ENCODE results near the gene ANKRD65.

The ANKRD65 gene

GRCh38 chr1:1436630-1437032 lies 15.6 kb upstream of the ANKRD65 start:
- FAIRE-seq: no peak
- no peak for TF ChIP-seq POLR2A (IDR thresholded peaks at IDR 0.05; ENCODE audit: low read depth, low read length)
- no peak for DNase-seq (ENCODE audit: insufficient read length, low spot score)

DNA sequence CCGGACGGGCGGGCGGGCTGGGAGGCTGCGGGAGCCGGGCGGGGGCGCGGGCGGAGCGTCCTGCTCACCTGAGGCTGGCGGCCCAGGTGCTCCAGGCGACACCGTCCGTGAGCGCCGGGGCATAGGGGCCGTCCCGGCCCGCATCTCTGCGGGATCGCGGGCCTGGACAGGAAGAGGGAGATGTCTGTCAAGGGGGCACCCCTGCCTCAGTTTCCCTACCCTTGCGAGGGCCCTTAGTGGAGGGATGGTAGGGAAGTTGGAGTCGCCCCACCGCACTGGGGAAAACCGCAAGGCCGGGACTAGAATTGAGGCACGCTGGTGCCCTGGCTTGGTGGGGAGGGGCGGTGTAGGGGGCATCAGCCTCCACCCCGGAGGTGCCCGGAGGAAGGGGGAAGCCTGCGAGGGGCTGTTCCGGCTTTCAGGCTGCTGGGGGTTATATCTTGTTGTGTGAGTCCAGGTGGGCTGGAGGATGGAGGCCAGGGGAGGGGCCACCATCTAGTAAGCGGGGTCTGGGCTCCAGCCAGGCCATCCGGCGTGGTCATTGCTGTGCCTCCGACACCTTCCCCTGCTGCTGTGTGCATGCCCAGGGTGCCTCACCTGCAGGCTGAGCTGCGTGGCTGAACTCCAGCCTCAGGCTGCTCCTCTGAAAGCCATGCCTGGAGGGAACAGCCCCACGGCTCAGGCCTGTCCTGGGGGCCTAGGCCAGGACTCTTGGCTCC lies 15.0 kb upstream of the ANKRD65 start:
- TF ChIP-seq POLR2A (IDR thresholded peaks at IDR 0.05; ENCODE audit: low read depth, low read length): no peak
- no peak for FAIRE-seq
- DNase-seq (ENCODE audit: insufficient read length, low spot score): no peak

DNA sequence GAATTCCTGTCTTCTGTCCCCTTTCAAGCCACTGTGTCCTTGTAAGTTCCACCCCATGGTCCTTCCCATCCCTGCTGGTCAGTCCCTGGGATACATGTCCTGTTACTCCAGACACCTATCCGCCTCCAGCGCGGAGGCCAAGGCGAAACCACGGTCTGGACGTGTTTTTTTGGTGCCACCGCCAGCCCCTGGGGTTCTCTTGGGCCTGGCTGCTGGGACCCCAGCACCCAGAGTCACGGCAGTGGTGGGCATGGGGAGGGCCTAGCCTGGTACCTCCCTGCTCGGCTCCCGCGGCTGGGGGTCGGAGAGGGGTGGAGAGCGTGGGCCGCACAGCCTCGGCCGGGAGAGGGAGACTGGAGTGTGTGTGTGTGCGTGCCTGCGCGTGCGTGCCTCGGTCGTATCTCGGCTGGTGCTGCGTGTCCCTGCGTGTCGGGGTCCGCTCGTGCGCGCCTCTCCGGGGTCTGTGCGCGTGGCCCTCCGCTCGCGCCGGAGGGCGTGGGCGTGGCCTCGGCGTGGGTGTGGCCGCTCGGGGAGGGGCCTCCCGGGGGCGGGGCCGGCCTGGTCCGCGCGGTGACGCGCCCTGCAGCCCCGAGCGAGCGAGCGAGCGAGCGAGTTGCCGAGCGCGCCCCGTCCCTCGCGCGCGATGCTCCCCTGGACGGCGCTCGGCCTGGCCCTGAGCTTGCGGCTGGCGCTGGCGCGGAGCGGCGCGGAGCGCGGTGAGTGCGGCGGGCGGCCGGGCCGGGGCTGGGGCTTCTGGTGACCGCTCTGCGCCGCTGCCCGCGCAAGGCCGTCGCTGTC lies 14.2 kb upstream of the ANKRD65 start, which contains the start of gene VWA1:
Gene VWA1 (plus strand): TSS at position 585 of the 798 bp plus-strand sequence. CDS start 59 bp downstream, at position 644.
- FAIRE-seq: no peak
- no peak for DNase-seq (ENCODE audit: insufficient read length, low spot score)
- no peak for TF ChIP-seq POLR2A (IDR thresholded peaks at IDR 0.05; ENCODE audit: low read depth, low read length)

GRCh38 chr1:1434824-1435105 lies 13.7 kb upstream of the ANKRD65 start:
- no peak for TF ChIP-seq POLR2A (IDR thresholded peaks at IDR 0.05; ENCODE audit: low read depth, low read length)
- no peak for DNase-seq (ENCODE audit: insufficient read length, low spot score)
- no peak for FAIRE-seq

DNA sequence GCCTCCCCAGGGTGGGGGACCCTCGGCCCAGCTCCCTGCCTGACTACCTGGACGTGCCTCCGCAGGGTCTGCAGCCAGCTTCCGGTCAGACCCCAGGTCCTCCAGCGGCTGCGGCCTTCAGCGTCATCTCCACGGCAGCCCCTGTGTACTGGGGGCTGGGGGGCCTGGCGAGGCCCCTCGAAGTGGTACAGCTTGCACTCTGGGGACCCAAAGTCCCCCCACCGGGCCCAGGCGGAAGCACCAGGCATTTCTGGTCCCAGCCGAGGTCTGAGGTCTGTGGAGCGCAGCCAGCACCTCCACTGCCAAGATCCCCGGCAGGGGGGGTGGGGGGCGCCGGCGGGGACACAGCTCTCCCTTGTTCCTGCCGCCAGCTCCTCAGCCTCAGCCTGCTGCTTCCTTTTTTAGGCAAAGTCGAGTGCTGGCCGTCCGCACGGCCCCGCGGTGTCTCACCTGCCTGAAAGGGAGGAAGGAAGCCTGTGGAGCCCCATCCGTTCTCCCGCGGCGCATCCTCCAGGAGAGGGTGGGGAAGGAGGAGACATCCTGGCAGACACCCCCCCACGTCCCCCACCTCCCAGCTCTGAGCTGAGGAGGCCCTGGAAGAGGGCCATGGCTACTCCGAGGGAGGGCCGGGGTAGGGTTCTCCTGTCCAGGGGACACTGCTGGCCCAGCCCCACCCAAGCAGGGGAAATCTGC lies 13.2 kb upstream of the ANKRD65 start:
- no peak for DNase-seq (ENCODE audit: insufficient read length, low spot score)
- FAIRE-seq: no peak
- TF ChIP-seq POLR2A (IDR thresholded peaks at IDR 0.05; ENCODE audit: low read depth, low read length): no peak

- FAIRE-seq (no peak), DNase-seq (ENCODE audit: insufficient read length, low spot score) (peak; percentile 78)
- no peak for TF ChIP-seq POLR2A (IDR thresholded peaks at IDR 0.05; ENCODE audit: low read depth, low read length)
Measured at GRCh38 chr1:1433804-1434130, 12.7 kb upstream of the ANKRD65 start.

DNA sequence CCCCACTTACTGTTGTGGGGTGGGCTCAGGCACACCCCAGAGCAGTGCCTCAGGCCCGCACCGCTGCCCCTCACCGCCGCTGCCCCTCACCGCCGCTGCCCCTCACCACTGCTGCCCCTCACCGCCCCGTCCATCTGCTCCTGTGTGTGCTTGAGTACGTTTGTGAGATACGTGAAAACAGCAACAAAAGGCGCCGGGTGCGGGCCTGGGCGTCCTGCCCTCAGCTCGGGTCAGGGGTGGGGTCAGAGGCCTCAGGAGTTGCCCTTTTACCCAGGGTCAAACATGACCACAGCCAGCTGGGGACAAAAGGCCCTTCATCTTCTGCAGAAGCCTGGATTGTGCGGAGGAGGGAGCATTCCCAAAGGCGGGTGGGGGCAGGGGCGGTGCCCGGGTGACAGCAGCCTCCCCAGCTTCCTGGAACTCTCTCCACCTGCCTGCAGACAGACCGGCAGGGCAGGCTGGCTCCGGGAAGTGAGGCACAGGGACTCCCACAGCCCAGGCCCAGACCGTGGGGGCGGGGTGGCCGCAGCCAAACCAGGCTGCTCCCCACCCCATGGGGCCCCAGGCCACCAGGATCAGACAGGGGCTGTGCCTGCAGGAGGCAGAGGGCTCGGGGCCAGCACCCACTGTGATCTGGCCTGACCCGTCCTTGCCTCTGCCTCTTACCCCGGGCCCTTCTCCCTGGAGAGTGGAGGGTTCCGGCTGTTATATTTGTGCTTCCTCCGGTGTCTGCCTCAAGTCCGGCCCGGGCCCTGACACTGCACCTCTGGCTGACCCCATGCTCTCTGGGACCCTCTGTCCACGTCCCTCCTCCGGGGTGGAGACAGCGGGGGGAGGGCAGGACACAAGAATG lies 12.1 kb upstream of the ANKRD65 start:
- DNase-seq (ENCODE audit: insufficient read length, low spot score) (peak; percentile 81), FAIRE-seq (no peak)
- no peak for TF ChIP-seq POLR2A (IDR thresholded peaks at IDR 0.05; ENCODE audit: low read depth, low read length)

DNA sequence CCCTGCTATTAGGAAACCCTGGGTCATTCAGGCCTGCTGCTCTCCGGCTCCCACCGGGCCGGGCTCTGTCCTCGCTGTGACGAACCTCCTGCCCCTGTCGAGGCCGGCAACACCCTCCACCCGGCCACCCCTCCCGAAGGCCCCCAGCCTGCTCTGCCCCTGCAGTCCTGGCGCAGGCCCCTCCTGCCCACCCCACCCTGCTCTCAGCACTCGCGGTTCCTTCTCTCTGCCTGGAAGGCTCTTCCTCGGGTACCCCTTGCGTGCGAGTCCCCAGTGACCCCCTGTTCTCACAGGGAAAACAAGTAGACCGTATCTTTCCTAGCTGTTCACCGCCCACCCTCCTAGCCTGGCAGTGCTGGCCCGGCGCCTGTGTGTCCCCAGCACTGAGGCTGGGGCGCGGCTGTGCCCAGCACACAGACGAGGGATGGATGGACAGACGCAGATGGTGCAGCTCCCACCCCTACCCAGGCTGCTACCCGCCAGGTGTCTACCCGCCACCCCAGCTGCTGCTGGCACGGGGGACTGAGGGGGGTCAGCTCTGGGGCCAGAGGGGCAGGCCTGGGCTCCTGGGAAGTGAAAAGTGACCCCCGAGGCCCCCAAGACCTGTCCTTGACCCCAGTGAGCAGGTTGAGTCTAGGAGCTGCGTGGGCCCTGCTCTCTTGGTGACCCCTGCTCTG lies 11.3 kb upstream of the ANKRD65 start:
- no peak for DNase-seq (ENCODE audit: insufficient read length, low spot score)
- no peak for FAIRE-seq
- no peak for TF ChIP-seq POLR2A (IDR thresholded peaks at IDR 0.05; ENCODE audit: low read depth, low read length)

DNA sequence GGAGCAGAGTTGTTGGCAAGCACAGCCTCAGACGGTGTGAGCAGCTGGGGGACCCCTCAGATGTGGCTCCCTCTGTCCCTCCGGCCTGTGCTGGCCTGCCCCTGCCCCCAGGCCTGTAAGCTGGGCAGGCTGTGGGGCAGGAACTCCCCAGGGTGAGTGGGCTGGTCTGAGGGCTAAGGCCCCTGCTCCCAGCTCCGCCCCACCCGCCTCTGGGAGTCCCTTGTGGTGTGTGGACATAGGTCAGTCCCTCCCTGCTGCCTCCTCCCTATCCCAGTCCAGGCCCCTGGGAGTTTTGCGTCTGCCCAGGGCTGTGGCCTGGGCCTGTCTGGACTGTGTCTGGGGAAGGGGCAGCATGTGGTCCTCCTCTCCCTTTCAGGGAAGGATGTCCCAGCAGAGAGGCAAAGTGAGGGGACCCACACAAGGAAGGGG lies 10.8 kb upstream of the ANKRD65 start:
- DNase-seq (ENCODE audit: insufficient read length, low spot score) (no peak), FAIRE-seq (peak; percentile 75)
- no peak for TF ChIP-seq POLR2A (IDR thresholded peaks at IDR 0.05; ENCODE audit: low read depth, low read length)

DNA sequence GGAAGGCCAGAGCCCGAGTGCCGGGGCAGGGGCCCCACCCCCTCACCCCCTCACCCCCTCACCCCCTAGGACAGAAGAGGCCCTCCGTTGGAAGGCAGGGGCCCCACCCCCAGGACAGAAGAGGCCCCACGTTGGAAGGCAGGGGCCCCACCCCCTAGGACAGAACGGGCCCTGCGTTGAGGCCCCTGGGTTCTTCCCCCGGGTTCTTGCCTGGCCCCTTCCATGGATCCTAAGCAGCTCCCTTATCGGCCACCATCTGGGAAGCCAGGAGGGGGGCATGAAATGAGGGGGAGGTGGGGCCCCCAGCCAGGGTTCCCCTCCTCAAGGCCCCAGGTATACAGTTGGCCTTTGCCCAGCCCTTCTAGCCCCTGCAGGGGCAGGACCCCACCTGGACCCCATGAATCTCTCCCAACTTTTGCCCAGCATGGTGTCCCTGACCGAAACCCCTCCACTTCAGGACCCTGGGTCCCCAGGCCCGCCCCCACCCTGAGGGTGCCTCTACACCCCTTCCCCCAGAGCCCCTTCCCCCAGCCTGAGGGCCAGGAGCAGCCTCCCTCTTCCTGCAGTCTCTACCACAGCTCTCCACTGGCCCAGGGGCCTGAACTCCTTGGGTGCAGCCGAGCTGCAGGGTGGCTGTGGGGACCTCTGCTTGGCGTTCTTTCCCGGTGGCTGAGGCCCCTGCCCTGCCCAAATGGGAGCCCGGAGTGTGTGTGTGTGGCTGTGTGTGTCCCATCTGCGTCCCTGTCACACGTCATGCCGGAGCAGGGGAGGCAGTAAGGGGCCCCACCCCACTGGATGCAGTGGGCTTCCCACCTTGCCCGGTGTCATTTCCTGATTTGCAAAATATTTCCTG lies 10.1 kb upstream of the ANKRD65 start:
- FAIRE-seq: no peak
- no peak for TF ChIP-seq POLR2A (IDR thresholded peaks at IDR 0.05; ENCODE audit: low read depth, low read length)
- DNase-seq (ENCODE audit: insufficient read length, low spot score): no peak

GRCh38 chr1:1430114-1430982 lies 9.3 kb upstream of the ANKRD65 start:
- DNase-seq (ENCODE audit: insufficient read length, low spot score) (peak; percentile 70), FAIRE-seq (peak; percentile 41)
- no peak for TF ChIP-seq POLR2A (IDR thresholded peaks at IDR 0.05; ENCODE audit: low read depth, low read length)

Measured in H54 (cell line).